ENCODE results near the gene HBG1. TPM values are rescaled to one million over a fixed set of nuclear protein-coding genes. Genes with fewer than 3 reads are reported as not detected.

HBG1 gene
- total RNA-seq, 2 experiments from 2014 or later, result not detected

DNA sequence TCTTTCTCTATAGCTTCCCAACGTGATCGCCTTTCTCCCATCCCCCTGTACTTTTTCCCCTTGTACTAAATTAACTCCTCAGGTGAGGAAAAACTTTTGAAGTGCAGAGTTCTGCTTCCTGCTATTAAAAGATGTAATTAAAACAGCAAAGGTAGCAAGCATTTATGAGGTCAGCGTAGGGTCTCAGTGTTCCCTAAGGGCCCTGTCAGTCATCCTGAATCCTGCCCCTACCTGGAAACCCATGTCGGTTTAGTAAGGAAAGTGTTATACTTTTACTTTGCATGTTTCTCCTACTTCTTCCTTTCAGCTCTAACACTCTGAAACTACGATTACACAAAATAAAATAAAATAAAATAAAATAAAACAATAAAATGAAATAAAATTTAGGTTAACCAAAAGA, 21.5 kb downstream of the HBG1 start:
- no peaks in the 10 kb centered on the region for H3K4me1 Mint-ChIP-seq (ENCODE audit: low read depth)
- H3K9me3 Mint-ChIP-seq, result no peaks in the 10 kb centered on the region
- no peaks in the 10 kb centered on the region for H3K36me3 Mint-ChIP-seq (ENCODE audit: low read depth)
- H3K27ac Mint-ChIP-seq, result no peak overlapping the region
- DNase-seq, result no peak
- H3K4me3 Mint-ChIP-seq, result no peak overlapping the region
- no peaks in the 10 kb centered on the region for H3K27me3 Mint-ChIP-seq (ENCODE audit: low read depth)
- CTCF ChIA-PET, result no interaction called here
- intact Hi-C loops (cut with micrococcal nuclease), result no loop called here

GRCh38 chr11:5227681-5228080, 22.0 kb downstream of the HBG1 start:
- CTCF ChIA-PET, result no interaction called here
- no peaks in the 10 kb centered on the region for H3K9me3 Mint-ChIP-seq
- no peaks in the 10 kb centered on the region for H3K36me3 Mint-ChIP-seq (ENCODE audit: low read depth)
- H3K4me1 Mint-ChIP-seq (ENCODE audit: low read depth), result no peaks in the 10 kb centered on the region
- no peaks in the 10 kb centered on the region for H3K27me3 Mint-ChIP-seq (ENCODE audit: low read depth)
- no peak for DNase-seq
- H3K27ac Mint-ChIP-seq, result no peak overlapping the region
- no peak overlapping the region for H3K4me3 Mint-ChIP-seq
- intact Hi-C loops (cut with micrococcal nuclease), result no loop called here

- Mint-ChIP-seq H3K4me3 (no peak within 1 kb of the TSS), H3K36me3 (ENCODE audit: low read depth) (no peaks in the 10 kb centered on the region), H3K9me3 (no peaks in the 10 kb centered on the region), H3K27me3 (ENCODE audit: low read depth) (no peaks in the 10 kb centered on the region), H3K4me1 (ENCODE audit: low read depth) (no peaks in the 10 kb centered on the region), H3K27ac (no peak within 1 kb of the TSS)
- CTCF ChIA-PET, result no interaction called here
- DNase-seq, result no peak
- intact Hi-C loops (cut with micrococcal nuclease), result no loop called here
Observed at GRCh38 chr11:5226732-5227310, 22.8 kb downstream of the HBG1 start, which contains the start of gene HBB. Gene HBB, minus strand, starts transcription at chr11:5227071. Its CDS starts 50 bp downstream, at chr11:5227021.

- intact Hi-C loops (cut with micrococcal nuclease), result no loop called here
- H3K4me3 Mint-ChIP-seq, result no peak overlapping the region
- CTCF ChIA-PET, result no interaction called here
- H3K9me3 Mint-ChIP-seq, result no peaks in the 10 kb centered on the region
- no peaks in the 10 kb centered on the region for H3K27me3 Mint-ChIP-seq (ENCODE audit: low read depth)
- no peaks in the 10 kb centered on the region for H3K4me1 Mint-ChIP-seq (ENCODE audit: low read depth)
- no peak overlapping the region for H3K27ac Mint-ChIP-seq
- H3K36me3 Mint-ChIP-seq (ENCODE audit: low read depth), result no peaks in the 10 kb centered on the region
- no peak for DNase-seq
Observed at GRCh38 chr11:5225480-5225871, 24.2 kb downstream of the HBG1 start.

- no peak overlapping the region for H3K27ac Mint-ChIP-seq
- no peaks in the 10 kb centered on the region for H3K9me3 Mint-ChIP-seq
- H3K36me3 Mint-ChIP-seq (ENCODE audit: low read depth), result no peaks in the 10 kb centered on the region
- intact Hi-C loops (cut with micrococcal nuclease), result no loop called here
- no peak for DNase-seq
- no peaks in the 10 kb centered on the region for H3K27me3 Mint-ChIP-seq (ENCODE audit: low read depth)
- CTCF ChIA-PET, result no interaction called here
- H3K4me3 Mint-ChIP-seq, result no peak overlapping the region
- H3K4me1 Mint-ChIP-seq (ENCODE audit: low read depth), result no peaks in the 10 kb centered on the region
Observed at GRCh38 chr11:5224538-5225479, 24.8 kb downstream of the HBG1 start.

DNA sequence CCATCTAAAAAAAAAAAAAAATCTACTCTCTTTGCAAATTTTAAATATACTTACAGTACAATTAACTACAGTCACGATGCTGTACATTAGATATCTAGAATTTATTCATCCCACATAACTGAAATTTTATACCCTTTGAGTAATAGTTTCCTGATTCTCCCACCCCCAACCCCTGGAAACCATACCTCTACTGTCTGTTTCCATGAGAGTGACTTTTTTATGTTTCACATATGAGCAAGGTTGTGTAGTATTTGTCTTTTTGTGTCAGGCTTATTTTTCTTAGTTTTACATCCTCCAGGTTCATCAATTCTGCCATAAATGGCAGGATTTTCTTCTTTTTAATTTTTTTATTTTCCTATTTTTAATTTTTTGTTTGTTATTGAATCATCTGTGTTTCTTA, 26.0 kb downstream of the HBG1 start:
- CTCF ChIA-PET, result no interaction called here
- Mint-ChIP-seq H3K9me3 (no peaks in the 10 kb centered on the region), H3K27ac (no peak overlapping the region), H3K27me3 (ENCODE audit: low read depth) (no peaks in the 10 kb centered on the region), H3K36me3 (ENCODE audit: low read depth) (no peaks in the 10 kb centered on the region), H3K4me3 (no peak overlapping the region), H3K4me1 (ENCODE audit: low read depth) (no peaks in the 10 kb centered on the region)
- DNase-seq, result no peak
- intact Hi-C loops (cut with micrococcal nuclease), result no loop called here

DNA sequence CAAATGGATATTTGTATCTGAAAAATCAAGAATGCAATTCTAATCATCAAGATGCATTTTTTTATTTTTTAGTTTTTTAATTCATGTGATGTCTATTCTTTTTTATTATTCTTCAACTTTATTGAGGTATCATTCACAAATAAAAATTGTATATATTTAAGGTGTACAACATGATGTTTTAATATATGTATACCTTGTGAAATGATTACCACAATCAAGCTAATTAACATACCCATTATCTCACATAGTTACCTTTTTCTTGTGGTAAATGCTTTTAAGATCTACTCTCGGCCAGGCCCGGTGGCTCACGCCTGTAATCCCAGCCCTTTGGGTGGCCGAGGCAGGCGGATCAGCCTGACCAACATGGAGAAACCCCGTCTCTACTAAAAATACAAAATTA, 26.5 kb downstream of the HBG1 start:
- H3K4me1 Mint-ChIP-seq (ENCODE audit: low read depth), result no peaks in the 10 kb centered on the region
- DNase-seq, result no peak
- H3K27ac Mint-ChIP-seq, result no peak overlapping the region
- H3K36me3 Mint-ChIP-seq (ENCODE audit: low read depth), result no peaks in the 10 kb centered on the region
- intact Hi-C loops (cut with micrococcal nuclease), result no loop called here
- H3K4me3 Mint-ChIP-seq, result no peak overlapping the region
- H3K27me3 Mint-ChIP-seq (ENCODE audit: low read depth), result no peaks in the 10 kb centered on the region
- H3K9me3 Mint-ChIP-seq, result no peaks in the 10 kb centered on the region
- CTCF ChIA-PET, result no interaction called here

- CTCF ChIA-PET, result no interaction called here
- no peaks in the 10 kb centered on the region for H3K9me3 Mint-ChIP-seq
- no peak overlapping the region for H3K4me3 Mint-ChIP-seq
- H3K4me1 Mint-ChIP-seq (ENCODE audit: low read depth), result no peaks in the 10 kb centered on the region
- intact Hi-C loops (cut with micrococcal nuclease), result no loop called here
- DNase-seq, result no peak
- H3K27me3 Mint-ChIP-seq (ENCODE audit: low read depth), result no peaks in the 10 kb centered on the region
- H3K27ac Mint-ChIP-seq, result no peak overlapping the region
- H3K36me3 Mint-ChIP-seq (ENCODE audit: low read depth), result no peaks in the 10 kb centered on the region
Observed at GRCh38 chr11:5210376-5210885, 39.2 kb downstream of the HBG1 start.

DNA sequence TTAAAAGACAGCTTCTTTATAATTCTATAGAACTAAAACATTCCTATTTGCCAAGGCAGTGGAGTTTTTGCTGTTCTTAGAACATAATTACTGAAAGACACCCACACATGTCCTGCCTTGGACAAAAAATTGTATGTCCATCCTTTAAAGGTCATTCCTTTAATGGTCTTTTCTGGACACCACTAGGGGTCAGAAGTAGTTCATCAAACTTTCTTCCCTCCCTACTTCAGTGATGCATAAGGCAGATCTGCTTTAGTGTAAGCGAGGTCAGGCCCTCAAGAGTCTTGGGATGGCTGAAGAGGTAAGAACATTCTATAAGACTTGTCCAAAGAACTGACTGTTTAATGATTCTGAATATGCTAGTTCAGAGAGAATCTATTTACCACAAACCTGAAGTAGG, 44.9 kb downstream of the HBG1 start:
- H3K36me3 Mint-ChIP-seq (ENCODE audit: low read depth), result no peaks in the 10 kb centered on the region
- H3K4me1 Mint-ChIP-seq (ENCODE audit: low read depth), result no peaks in the 10 kb centered on the region
- DNase-seq, result no peak
- H3K27me3 Mint-ChIP-seq (ENCODE audit: low read depth), result no peaks in the 10 kb centered on the region
- CTCF ChIA-PET, result no interaction called here
- intact Hi-C loops (cut with micrococcal nuclease), result no loop called here
- no peaks in the 10 kb centered on the region for H3K9me3 Mint-ChIP-seq
- no peak overlapping the region for H3K27ac Mint-ChIP-seq
- no peak overlapping the region for H3K4me3 Mint-ChIP-seq

DNA sequence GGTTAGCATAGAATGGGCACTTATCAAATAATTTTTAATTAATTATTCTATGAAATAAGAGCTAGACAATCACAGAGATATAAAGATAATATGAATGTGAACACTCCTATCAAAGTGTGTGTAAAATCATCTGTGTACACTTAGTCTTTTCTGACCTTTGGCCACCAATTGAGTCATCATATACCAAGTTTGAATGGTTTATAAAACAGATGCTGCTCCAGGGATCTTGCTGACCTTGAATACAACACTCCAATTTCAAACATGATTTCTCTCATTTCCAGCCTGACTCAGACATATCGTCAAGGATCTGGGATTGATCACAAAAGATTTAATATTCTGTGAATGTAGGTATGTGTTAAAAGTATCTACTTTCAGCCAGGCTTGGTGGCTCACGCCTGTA, 46.3 kb downstream of the HBG1 start:
- Mint-ChIP-seq H3K4me3 (no peak overlapping the region), H3K9me3 (no peaks in the 10 kb centered on the region), H3K4me1 (ENCODE audit: low read depth) (no peaks in the 10 kb centered on the region), H3K27me3 (ENCODE audit: low read depth) (no peaks in the 10 kb centered on the region), H3K36me3 (ENCODE audit: low read depth) (no peaks in the 10 kb centered on the region), H3K27ac (no peak overlapping the region)
- no peak for DNase-seq
- intact Hi-C loops (cut with micrococcal nuclease), result no loop called here
- CTCF ChIA-PET, result no interaction called here

DNA sequence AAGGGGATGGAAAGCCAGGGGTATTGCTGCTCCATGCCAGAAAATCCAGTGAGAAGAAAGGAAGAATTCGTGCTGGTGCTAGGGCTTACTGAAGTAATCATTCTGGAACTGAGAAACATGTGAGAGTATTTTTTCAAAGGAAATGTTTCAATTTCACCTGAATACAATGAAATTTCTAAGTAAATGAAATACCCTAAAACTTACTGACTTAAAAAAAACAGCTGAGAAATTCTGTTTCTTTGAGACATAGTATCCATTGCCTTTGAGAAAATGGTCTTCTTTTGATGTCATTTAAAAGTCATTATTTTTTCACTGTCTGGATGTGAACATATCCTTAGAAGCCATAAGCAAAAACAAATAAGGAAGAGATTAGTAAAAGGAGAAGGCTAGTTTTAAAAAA, 49.1 kb downstream of the HBG1 start, which contains the start of gene OR51V1:
OR51V1 (minus strand) TSS at position 101 of the 400 bp plus-strand sequence; CDS start at position 101, 0 bp downstream.
- CTCF ChIA-PET, result no interaction called here
- H3K9me3 Mint-ChIP-seq, result no peaks in the 10 kb centered on the region
- intact Hi-C loops (cut with micrococcal nuclease), result no loop called here
- H3K27ac Mint-ChIP-seq, result no peak within 1 kb of the TSS
- DNase-seq, result no peak
- H3K4me1 Mint-ChIP-seq (ENCODE audit: low read depth), result no peaks in the 10 kb centered on the region
- no peak within 1 kb of the TSS for H3K4me3 Mint-ChIP-seq
- no peaks in the 10 kb centered on the region for H3K36me3 Mint-ChIP-seq (ENCODE audit: low read depth)
- H3K27me3 Mint-ChIP-seq (ENCODE audit: low read depth), result peaks cover 2% of the 10 kb centered on the region

- CTCF ChIA-PET, result no interaction called here
- no peak for DNase-seq
- Mint-ChIP-seq H3K27me3 (ENCODE audit: low read depth) (peaks cover 2% of the 10 kb centered on the region), H3K36me3 (ENCODE audit: low read depth) (no peaks in the 10 kb centered on the region), H3K4me1 (ENCODE audit: low read depth) (no peaks in the 10 kb centered on the region), H3K4me3 (no peak overlapping the region), H3K9me3 (no peaks in the 10 kb centered on the region), H3K27ac (no peak overlapping the region)
- intact Hi-C loops (cut with micrococcal nuclease), result no loop called here
Observed at GRCh38 chr11:5198285-5198684, 51.4 kb downstream of the HBG1 start.
